Keratinocyte (primary cell): ENCODE results near the gene FKBP14. TPM values are rescaled to one million over a fixed set of nuclear protein-coding genes. Genes with fewer than 3 reads are reported as not detected.

ENCODE experiments used
- DNase-seq: peaks from one replicate; pipeline ENCODE4 v3.0.0-alpha.2; 2011; ENCODE audit warnings: low read depth, missing footprints, low spot score
- FAIRE-seq: peaks from 2 replicates; lab custom pipeline; 2011; peaks lifted over from hg19 to GRCh38; lab: Jason Lieb, UNC
- H2AFZ ChIP-seq: 2 replicates; pipeline ENCODE4 v1.6.0; 2012; ENCODE audit warnings: low read length, control low read depth, inconsistent platforms; ENCODE audit not compliant: control insufficient read depth
- H3K27ac ChIP-seq: 2 replicates; pipeline ENCODE4 v1.5.1; 2011; ENCODE audit warnings: low read length; ENCODE audit not compliant: control insufficient read depth, insufficient read depth
- H3K27me3 ChIP-seq: 3 replicates; pipeline ENCODE4 v1.6.0; 2011; ENCODE audit warnings: low read length; ENCODE audit not compliant: control insufficient read depth, insufficient read depth; ENCODE audit errors: extremely low read depth
- H3K36me3 ChIP-seq, 2 experiments: 2 replicates in 1 of 2; 3 replicates in 1 of 2; pipeline ENCODE4 v1.5.1; 2011; ENCODE audit warnings: low read length in 2 of 2, mild to moderate bottlenecking in 1 of 2; ENCODE audit not compliant: control insufficient read depth in 2 of 2, insufficient read depth in 2 of 2; ENCODE audit errors: extremely low read depth in 1 of 2
- H3K4me1 ChIP-seq: 3 replicates; pipeline ENCODE4 v1.5.1; 2011; ENCODE audit warnings: low read length; ENCODE audit not compliant: control insufficient read depth, insufficient read depth; ENCODE audit errors: extremely low read depth
- H3K4me2 ChIP-seq: 3 replicates; pipeline ENCODE4 v1.6.0; 2011; ENCODE audit warnings: low read depth, low read length; ENCODE audit not compliant: control insufficient read depth, insufficient read depth; ENCODE audit errors: extremely low read depth
- H3K4me3 ChIP-seq, 3 experiments: fragments of 200-600 bp in 1 of 3; sonication (generic) in 1 of 3; 2 replicates in 2 of 3; 3 replicates in 1 of 3; pipeline ENCODE4 v1.5.1; 2011 to 2016; ENCODE audit warnings: low read length in 3 of 3, mild to moderate bottlenecking in 3 of 3, control low read depth in 2 of 3, inconsistent platforms in 1 of 3, low read depth in 1 of 3, mixed read lengths in 1 of 3, mixed run types in 1 of 3, moderate library complexity in 1 of 3; ENCODE audit not compliant: control insufficient read depth in 2 of 3, insufficient read depth in 2 of 3; ENCODE audit errors: extremely low read depth in 1 of 3
- H3K79me2 ChIP-seq: 2 replicates; pipeline ENCODE4 v1.6.0; 2012; ENCODE audit warnings: low read length; ENCODE audit not compliant: control insufficient read depth, insufficient read depth
- H3K9ac ChIP-seq: 3 replicates; pipeline ENCODE4 v1.6.0; 2011; ENCODE audit warnings: low read length; ENCODE audit not compliant: control insufficient read depth, insufficient read depth; ENCODE audit errors: extremely low read depth
- H3K9me1 ChIP-seq: 3 replicates; pipeline ENCODE4 v1.6.0; 2011; ENCODE audit warnings: low read length; ENCODE audit not compliant: control insufficient read depth, insufficient read depth; ENCODE audit errors: extremely low read depth
- H3K9me3 ChIP-seq: 2 replicates; pipeline ENCODE4 v1.5.1; 2012; ENCODE audit warnings: low read depth, low read length; ENCODE audit not compliant: control insufficient read depth
- H4K20me1 ChIP-seq: 3 replicates; pipeline ENCODE4 v1.6.0; 2011; ENCODE audit warnings: low read length; ENCODE audit not compliant: control insufficient read depth, insufficient read depth; ENCODE audit errors: extremely low read depth
- CTCF ChIP-seq, 3 experiments: IDR thresholded peaks in 1 of 3; conservative IDR thresholded peaks in 1 of 3; optimal IDR thresholded peaks in 1 of 3; 2 replicates in 2 of 3; 3 replicates in 1 of 3; pipeline versions ENCODE3 to v1.5.1; 2011; ENCODE audit warnings: low read length in 3 of 3, mild to moderate bottlenecking in 3 of 3, moderate library complexity in 2 of 3, control low read depth in 1 of 3, inconsistent platforms in 1 of 3; ENCODE audit not compliant: insufficient read depth in 2 of 3; ENCODE audit errors: extremely low read depth in 1 of 3
- EZH2 ChIP-seq: IDR thresholded peaks from one replicate; pipeline ENCODE4 v1.6.1; 2012; ENCODE audit warnings: inconsistent platforms, mild to moderate bottlenecking, low read length, moderate library complexity
- dilution Hi-C: fragments of 300-500 bp; cut with MboI; formaldehyde crosslinking; loops from one replicate; pipeline ENCODE4 v1.7.0; 2020; ENCODE audit warnings: low sequenced_read_pairs; ENCODE audit not compliant: extremely low pct_ligation_motif_present
- polyA plus RNA-seq, 5 experiments: library from polyadenylated mRNA; depleted of rRNA in 3 of 5; stranded (reverse) in 3 of 5; stranded (forward) in 1 of 5; unstranded in 1 of 5; fragments of >200 nt; gene quantifications; 1 replicate in 1 of 5; 2 replicates in 3 of 5; 3 replicates in 1 of 5; pipeline versions ENCODE4 v1.2.1 to v1.2.3, GENCODE V29; 2011 to 2012; ENCODE audit warnings: missing spikeins in 2 of 5, low read depth in 1 of 5, low replicate concordance in 1 of 5

FKBP14 gene
- polyA plus RNA-seq, 1 donor (not counting 4 experiments of a cell fraction or from before 2014, with no cell fraction given), result 24.5 TPM

- no peak overlapping the region for H3K4me2 ChIP-seq
Observed at GRCh38 chr7:30012757-30013156, 13.7 kb downstream of the FKBP14 start.

GRCh38 chr7:30010021-30010420, 16.5 kb downstream of the FKBP14 start:
- Histone ChIP-seq H3K9me3 (no peaks in the 10 kb centered on the region), H3K9ac (no peak overlapping the region), H4K20me1 (no peaks in the 10 kb centered on the region), H3K27me3 (no peaks in the 10 kb centered on the region), H3K4me2 (no peak overlapping the region), H3K79me2 (no peaks in the 10 kb centered on the region), H2AFZ (no peak overlapping the region), H3K4me1 (no peaks in the 10 kb centered on the region), H3K36me3 (peaks cover 0 to 4% of the 10 kb centered on the region in 2 experiments), H3K27ac (no peak overlapping the region), H3K9me1 (no peaks in the 10 kb centered on the region), H3K4me3 (no peak overlapping the region)
- DNase-seq (no peak), FAIRE-seq (no peak)
- dilution Hi-C loops, result no loop called here
- TF ChIP-seq EZH2, result no peak
- TF ChIP-seq CTCF (optimal IDR thresholded peaks at IDR 0.05 in 1 of 3, IDR thresholded peaks at IDR 0.05 in 1 of 3, conservative IDR thresholded peaks at IDR 0.05 in 1 of 3; ENCODE audit: extremely low read depth in 1 of 3, insufficient read depth in 2 of 3, low read length in 3 of 3), result no peak

More at GRCh38 chr7:30012757-30013156, 13.7 kb downstream of the FKBP14 start:
- H3K79me2 ChIP-seq, result no peaks in the 10 kb centered on the region
- H2AFZ ChIP-seq, result no peak overlapping the region
- H3K9me1 ChIP-seq, result no peaks in the 10 kb centered on the region
- H3K27me3 ChIP-seq, result no peaks in the 10 kb centered on the region
- dilution Hi-C loops, result no loop called here
- TF ChIP-seq EZH2 (no peak), CTCF (optimal IDR thresholded peaks at IDR 0.05 in 1 of 3, IDR thresholded peaks at IDR 0.05 in 1 of 3, conservative IDR thresholded peaks at IDR 0.05 in 1 of 3; ENCODE audit: extremely low read depth in 1 of 3, insufficient read depth in 2 of 3, low read length in 3 of 3) (no peak)
- FAIRE-seq (no peak), DNase-seq (no peak)
- H3K4me3 ChIP-seq, result no peak overlapping the region
- no peak overlapping the region for H3K9ac ChIP-seq
- peaks cover 0 to 4% of the 10 kb centered on the region in 2 experiments for H3K36me3 ChIP-seq
- H4K20me1 ChIP-seq, result no peaks in the 10 kb centered on the region
- no peak overlapping the region for H3K27ac ChIP-seq
- no peaks in the 10 kb centered on the region for H3K9me3 ChIP-seq
- H3K4me1 ChIP-seq, result no peaks in the 10 kb centered on the region
